Activated CD8-positive, alpha-beta memory T cell treated with anti-CD3 and anti-CD28 coated beads for 4 hours (primary cell): ENCODE measurements around the gene CAPRIN1.

Experiments used
- DNase-seq, 2 donors: peaks; one replicate each; pipeline ENCODE4 v3.0.0-alpha.2; 2020; ENCODE audit warnings: low read depth in 2 of 2

Gene CAPRIN1

DNA sequence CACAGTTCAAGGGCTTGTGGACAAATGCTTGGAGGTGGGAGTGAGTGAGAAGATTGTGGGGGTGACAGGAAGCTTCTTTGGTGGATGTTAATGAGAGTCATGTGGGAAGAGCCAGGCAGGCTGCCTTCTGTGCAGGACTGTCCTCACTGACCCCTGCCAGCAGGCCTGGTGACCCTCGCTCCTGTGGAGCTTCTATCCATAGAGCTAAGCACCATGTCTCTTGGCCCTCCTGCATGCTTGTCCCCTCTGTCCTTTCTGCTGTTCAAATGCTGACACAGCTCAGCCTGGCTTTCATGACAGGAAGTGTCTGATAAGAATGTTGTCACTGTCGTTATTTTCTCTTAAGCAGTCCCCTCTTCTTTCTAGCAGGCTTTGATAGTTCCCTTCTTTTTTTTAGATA is 91.5 kb downstream of the CAPRIN1 start:
- DNase-seq = no peak

DNA sequence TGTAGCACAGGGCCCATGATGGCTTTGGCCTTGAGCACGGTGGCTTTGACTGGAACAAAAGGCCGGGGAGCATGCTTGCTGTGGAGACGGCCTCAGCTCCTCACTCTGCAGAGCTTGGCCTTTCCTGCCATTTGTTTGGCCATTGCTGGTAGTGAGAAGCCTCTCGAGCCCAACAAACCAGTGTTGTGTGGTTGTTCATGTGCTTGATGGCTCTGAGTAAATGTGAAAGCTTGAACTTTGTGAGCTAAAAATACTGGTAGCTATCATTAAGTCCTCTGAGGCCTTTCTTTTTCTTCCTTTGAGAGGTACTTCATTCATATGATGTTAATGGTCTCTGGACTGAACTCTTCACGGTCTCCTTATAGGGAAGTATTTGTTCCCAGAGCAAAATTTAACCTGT is 93.5 kb downstream of the CAPRIN1 start:
- no peak for DNase-seq

DNA sequence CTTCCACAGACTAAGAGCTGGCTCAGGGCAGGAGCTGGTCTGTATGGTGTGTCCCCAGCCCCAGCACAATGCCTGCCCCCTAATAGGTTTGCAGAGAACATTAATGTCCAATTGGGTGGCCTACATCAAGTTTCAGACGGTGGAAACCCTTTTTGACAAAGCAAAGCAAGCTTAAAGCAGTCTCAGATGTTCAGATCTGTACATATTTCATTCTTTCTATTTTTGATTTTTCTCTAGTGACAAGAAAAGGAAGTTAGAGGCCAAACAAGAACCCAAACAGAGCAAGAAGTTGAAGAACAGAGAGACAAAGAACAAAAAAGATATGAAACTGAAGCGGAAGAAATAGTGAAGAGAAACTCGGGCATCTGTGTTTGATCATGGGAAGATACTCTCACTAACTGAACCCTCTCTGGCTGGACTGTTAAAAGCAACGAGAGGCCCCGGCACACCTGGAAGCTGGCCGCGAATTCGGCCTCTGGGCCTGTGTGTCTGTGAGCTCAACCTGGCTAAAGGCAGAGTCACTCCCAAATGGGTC is 94.4 kb downstream of the CAPRIN1 start:
- no peak for DNase-seq

DNA sequence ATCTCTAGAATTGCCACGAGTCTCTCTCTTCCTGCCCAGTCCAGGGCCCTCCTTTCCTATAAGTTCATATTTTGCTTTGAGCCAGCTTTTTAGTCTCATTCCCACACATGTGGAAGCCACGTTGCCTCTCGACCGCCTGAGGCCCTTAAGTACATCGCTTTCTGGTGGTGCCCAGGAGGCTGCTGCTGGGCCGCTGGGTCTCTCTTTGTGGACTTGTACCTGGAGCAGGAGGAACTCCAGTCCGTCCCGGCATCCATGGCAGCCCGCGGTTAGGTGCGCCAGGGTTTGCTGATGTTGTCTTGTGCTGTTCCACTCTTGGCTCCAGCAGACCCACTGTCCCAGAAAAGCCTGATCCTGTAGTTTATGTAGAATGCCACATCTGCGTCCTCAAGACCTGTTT is 94.9 kb downstream of the CAPRIN1 start:
- no peak for DNase-seq

DNA sequence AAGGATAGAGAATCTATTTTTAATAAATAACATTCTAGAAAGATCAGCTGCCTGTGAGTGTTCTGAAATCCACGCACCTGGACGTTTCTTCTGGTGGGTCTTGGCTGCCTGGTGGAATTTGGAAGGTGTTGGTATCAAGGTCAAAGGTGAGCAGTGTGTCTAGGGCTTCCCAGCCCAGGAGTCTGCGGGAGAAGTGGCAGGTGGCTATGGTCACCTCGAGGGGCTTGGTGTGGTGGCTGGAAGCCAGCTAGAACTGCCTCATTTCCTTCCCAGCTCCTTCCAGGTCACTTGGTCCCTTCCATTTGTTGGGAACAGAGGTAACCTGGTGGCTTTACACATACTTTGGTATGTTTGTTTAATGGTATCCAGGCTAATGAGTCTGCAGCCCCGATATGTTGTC is 95.3 kb downstream of the CAPRIN1 start:
- no peak for DNase-seq

DNA sequence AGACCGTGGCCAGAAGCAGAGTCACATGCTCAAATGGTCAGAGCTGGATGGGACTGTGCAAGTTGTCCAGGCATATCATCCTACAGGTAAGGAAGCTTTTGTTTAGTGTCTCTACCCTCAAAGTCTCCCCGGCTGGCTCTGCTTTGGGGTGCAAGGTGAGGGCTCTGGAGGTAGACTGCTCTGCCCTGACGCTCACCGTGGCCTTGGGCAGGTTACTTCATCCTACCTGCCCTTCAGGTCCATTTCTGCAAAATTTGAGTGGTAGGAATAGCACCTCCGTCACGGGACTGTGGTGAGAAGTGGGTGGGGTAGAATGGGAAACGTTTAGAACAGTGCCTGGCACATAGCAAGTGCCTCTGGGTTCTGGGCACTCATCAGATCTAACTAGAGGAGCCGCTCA is 96.0 kb downstream of the CAPRIN1 start:
- no peak for DNase-seq

DNA sequence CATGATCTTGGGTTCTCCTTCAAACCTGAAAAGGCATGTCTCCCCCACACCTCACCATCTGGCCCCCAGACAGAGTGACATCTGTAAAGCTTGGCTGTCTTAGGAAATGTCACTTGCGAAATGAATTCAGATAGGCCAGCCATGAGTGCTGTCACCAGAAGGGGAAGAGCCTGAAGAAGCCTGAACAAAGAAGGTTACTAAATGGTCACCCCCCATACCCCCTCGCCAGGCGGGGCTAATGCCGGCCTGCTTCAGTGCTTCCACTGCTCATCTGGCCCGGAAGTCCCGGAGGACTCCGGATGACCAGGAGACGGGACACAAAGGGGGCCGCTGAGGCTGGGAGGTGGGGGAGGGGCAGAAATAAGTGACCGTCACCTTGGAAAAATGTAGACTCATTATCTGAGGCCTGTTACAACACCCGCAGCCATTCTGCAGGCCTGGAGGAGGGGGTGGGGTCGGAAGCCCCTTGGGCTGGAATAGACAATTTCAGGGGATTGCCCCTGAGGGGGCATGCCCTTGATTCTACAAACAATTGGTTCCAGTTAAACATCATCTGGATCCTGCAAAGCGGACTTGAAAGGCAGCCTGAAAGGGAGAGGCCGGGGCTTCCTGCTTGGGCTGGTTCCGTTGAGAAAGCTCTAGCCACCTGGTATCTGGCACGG is 97.1 kb downstream of the CAPRIN1 start:
- no peak for DNase-seq

DNA sequence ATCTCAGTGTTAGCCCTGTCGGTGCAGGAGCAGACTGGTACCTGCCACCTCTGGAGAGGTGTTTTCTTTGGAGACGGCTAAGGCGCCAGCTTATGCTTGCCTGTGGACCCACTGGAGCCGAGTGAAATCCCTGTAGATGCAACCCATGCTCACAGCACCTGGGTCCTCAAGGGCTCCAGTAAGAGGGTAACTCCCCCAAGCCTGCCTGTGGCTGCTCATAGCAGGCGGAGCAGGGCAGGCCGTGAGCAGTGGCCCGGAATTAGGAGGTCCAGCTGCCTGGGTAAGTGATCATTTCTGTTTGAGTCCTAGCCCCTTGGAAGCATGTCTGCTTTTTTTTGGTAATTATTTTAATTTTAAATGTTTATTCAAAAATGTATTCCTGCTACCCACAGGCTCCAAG is 97.7 kb downstream of the CAPRIN1 start:
- DNase-seq = no peak

DNA sequence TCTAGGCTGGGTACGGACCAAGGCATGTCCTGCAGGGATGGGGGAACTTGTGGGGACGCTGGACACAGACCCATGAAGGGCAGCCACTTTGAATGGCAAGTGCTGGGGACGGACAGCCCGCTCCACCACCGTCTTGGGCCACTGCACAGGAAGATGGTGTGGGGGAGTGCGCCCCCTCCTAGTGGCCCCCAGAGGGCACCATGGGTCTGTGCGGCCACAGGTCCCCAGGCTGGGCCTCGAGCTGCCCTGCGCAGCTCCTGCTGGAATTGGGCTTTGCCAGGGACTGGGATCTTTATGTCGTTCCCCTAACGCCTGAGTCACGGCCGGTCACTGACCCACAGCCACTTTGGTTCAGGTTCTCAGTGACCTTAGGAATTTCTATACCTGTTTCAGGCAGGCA is 98.3 kb downstream of the CAPRIN1 start:
- DNase-seq = no peak

DNA sequence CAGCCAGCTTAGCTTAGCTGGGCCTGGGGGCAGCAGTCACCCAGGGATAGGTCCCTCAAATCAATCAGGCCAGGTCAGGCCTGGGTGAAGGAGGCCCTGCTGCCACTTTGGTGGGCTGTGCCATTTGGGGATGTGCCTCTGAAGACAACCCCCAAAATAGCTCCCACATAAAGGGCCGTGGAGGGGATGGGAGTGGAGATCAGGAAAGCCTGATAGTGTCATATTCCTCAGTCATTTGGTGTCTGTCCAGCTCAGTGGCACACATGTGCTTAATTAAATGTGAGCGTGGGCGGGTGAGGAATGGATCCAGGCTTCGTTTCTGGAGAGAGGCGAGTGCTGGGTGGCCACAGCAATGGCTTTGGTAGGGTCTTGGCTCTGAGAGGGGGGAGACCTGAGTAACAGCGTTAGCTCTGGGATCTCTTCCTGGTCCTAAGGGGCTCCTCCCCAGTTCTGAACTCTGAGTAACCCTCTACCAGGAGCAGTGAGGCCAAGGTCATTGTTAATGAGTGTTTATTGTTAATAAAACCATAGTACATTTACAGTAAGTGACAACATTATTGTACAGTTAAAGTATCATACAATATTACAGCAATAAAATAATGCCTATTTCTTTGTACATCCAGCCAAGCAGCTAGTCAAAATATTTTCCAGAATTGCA is 99.1 kb downstream of the CAPRIN1 start:
- DNase-seq = no peak
